Spleen (tissue), 11 donors: ENCODE data around the gene CREB3L2. TPM values are rescaled to one million over a fixed set of nuclear protein-coding genes. Genes with fewer than 3 reads are reported as not detected.

Source experiments
- DNase-seq: peaks from one replicate; pipeline ENCODE4 v3.0.0-alpha.2; 2020
- H3K27ac ChIP-seq, 8 donors: fragments of 200-600 bp; sonication (generic) in 7 of 8; 1 replicate in 4 of 8; 2 replicates in 4 of 8; pipeline versions ENCODE4 v1.5.0 to v1.8.0; 2016 to 2021; ENCODE audit warnings: inconsistent platforms in 4 of 8, mild to moderate bottlenecking in 4 of 8, moderate library complexity in 1 of 8
- H3K27me3 ChIP-seq, 7 donors: fragments of 200-600 bp; sonication (generic) in 6 of 7; replicated peaks in 1 of 7; 1 replicate in 4 of 7; 2 replicates in 3 of 7; pipeline versions ENCODE4 v1.5.0 to v1.8.0; 2016 to 2021; ENCODE audit warnings: inconsistent platforms in 3 of 7, mild to moderate bottlenecking in 1 of 7
- H3K36me3 ChIP-seq, 6 donors: fragments of 200-600 bp; sonication (generic) in 5 of 6; 1 replicate in 4 of 6; 2 replicates in 2 of 6; pipeline versions ENCODE4 v1.5.0 to v1.8.0; 2016 to 2021; ENCODE audit warnings: inconsistent platforms in 2 of 6
- H3K4me1 ChIP-seq, 6 donors: fragments of 200-600 bp; sonication (generic) in 5 of 6; 1 replicate in 3 of 6; 2 replicates in 3 of 6; pipeline versions ENCODE4 v1.5.0 to v1.8.0; 2016 to 2021; ENCODE audit warnings: inconsistent platforms in 3 of 6
- H3K4me3 ChIP-seq, 8 donors: fragments of 200-600 bp; sonication (generic) in 7 of 8; 1 replicate in 4 of 8; 2 replicates in 4 of 8; pipeline versions ENCODE4 v1.5.0 to v1.8.0; 2016 to 2021; ENCODE audit warnings: inconsistent platforms in 4 of 8, mild to moderate bottlenecking in 4 of 8, moderate library complexity in 2 of 8
- H3K9me3 ChIP-seq, 8 donors: fragments of 200-600 bp; sonication (generic) in 7 of 8; 1 replicate in 4 of 8; 2 replicates in 4 of 8; pipeline versions ENCODE4 v1.5.0 to v1.8.0; 2016 to 2021; ENCODE audit warnings: inconsistent platforms in 4 of 8
- CTCF ChIP-seq, 11 experiments: fragments of 200-600 bp in 7 of 11; fragments of 450-650 bp in 4 of 11; sonication (generic) in 4 of 11; IDR thresholded peaks in 8 of 11; conservative IDR thresholded peaks in 3 of 11; 1 replicate in 7 of 11; 2 replicates in 4 of 11; pipeline versions ENCODE4 v1.4.0 to v1.8.0; 2016 to 2021; ENCODE audit warnings: antibody characterized with exemption in 11 of 11, inconsistent platforms in 4 of 11, mild to moderate bottlenecking in 1 of 11
- POLR2A ChIP-seq, 3 donors: fragments of 450-650 bp; IDR thresholded peaks; one replicate each; pipeline ENCODE4 v1.5.1; 2017; ENCODE audit warnings: antibody characterized with exemption in 3 of 3, mild to moderate bottlenecking in 1 of 3
- POLR2AphosphoS5 ChIP-seq, 3 donors: sonication (generic); formaldehyde crosslinking; IDR thresholded peaks; one replicate each; pipeline ENCODE4 v1.5.1; 2017; ENCODE audit warnings: antibody characterized with exemption in 3 of 3
- WGBS, 5 donors: extraction: QIAGEN DNeasy Blood & Tissue Kit in 3 of 5; methylation state at CpG; one replicate each; pipeline versions ENCODE4 v1.1.5 to v1.1.7; 2013 to 2018; 5-methylcytosine and 5-hydroxymethylcytosine counted together
- intact Hi-C: fragments of 100-400 bp; cut with DNase I; formaldehyde crosslinking; loops from one replicate; pipeline ENCODE4 v1.15.0; 2023; ENCODE audit warnings: low total_unique reads
- polyA plus RNA-seq, 3 donors: library from polyadenylated mRNA; stranded (reverse); fragments of 200-250 nt; gene quantifications; one replicate each; pipeline ENCODE4 v1.2.1, GENCODE V29; 2013
- total RNA-seq, 7 donors: library from RNA; depleted of rRNA in 3 of 7; stranded (reverse); fragments of >200 nt in 3 of 7; fragmentation: NEBNext Ultra II Directional in 4 of 7; extraction: Animal tissue kit (Norgen Biotek cat#: 25700) in 4 of 7; gene quantifications; one replicate each; pipeline versions ENCODE4 v1.1.0 to v1.2.1, GENCODE V29; 2016 to 2021
- donor health status: healthy with polysubstance abuse.
- donor health status: DM: no; HTN: no; CAD: no; lungs with moderate emphysema.
- donor health status: DM: no; HTN: no; CAD: no.
- donor health status: Bipolar disorder and iron deficiency.
- donor health status: healthy.
- donor health status: DM: no; HTN: no; CAD: no.
- donor health status: DM: yes; HTN: yes; CAD: no.

CREB3L2 gene
- total and polyA plus RNA-seq, 10 donors, result 3.5 to 68.4 (median 42.4) TPM

- 56 to 65% (median 62%) methylated on average over 4 of the region's 4 CpGs for WGBS, 5 donors
- intact Hi-C loops, result loop anchor here (5.0 to 10.0 kb wide), 2 partner anchors 60 to 732 kb away; no protein-coding TSS in a partner anchor
These were observed 3.0 kb upstream of the CREB3L2 start for GRCh38 chr7:138004936-138005335.

GRCh38 chr7:138004046-138004445 lies 2.2 kb upstream of the CREB3L2 start:
- Histone ChIP-seq H3K9me3 (no peaks in the 10 kb centered on the region), H3K27ac (no peak overlapping the region), H3K4me3 (no peak overlapping the region), H3K36me3 (no peaks in the 10 kb centered on the region), H3K4me1 (peaks cover 14 to 41% (median 30%) of the 10 kb centered on the region in 6 donors), H3K27me3 (no peaks in the 10 kb centered on the region)
- no peak for DNase-seq
- intact Hi-C loops, result loop anchor here (5.0 to 10.0 kb wide), 2 partner anchors 59 to 733 kb away; no protein-coding TSS in a partner anchor
- TF ChIP-seq CTCF (IDR thresholded peaks at IDR 0.05 in 8 of 11, conservative IDR thresholded peaks at IDR 0.05 in 3 of 11) (no peak), POLR2AphosphoS5 (IDR thresholded peaks at IDR 0.05) (no peak)
- WGBS, 5 donors, result 77 to 84% (median 80%) methylated on average over 4 of the region's 4 CpGs

More at GRCh38 chr7:138004936-138005335, 3.0 kb upstream of the CREB3L2 start:
- no peak for DNase-seq
- TF ChIP-seq POLR2AphosphoS5 (IDR thresholded peaks at IDR 0.05), result no peak
- TF ChIP-seq CTCF (IDR thresholded peaks at IDR 0.05 in 8 of 11, conservative IDR thresholded peaks at IDR 0.05 in 3 of 11), result no peak
- TF ChIP-seq POLR2A (IDR thresholded peaks at IDR 0.05), result no peak
- Histone ChIP-seq H3K36me3 (no peaks in the 10 kb centered on the region), H3K4me3 (no peak overlapping the region), H3K27me3 (no peaks in the 10 kb centered on the region), H3K27ac (no peak overlapping the region), H3K4me1 (peaks cover 9 to 35% (median 25%) of the 10 kb centered on the region in 6 donors), H3K9me3 (no peaks in the 10 kb centered on the region)

- H3K4me3 ChIP-seq, result peak overlapping the region in 2 of 8 donors; percentile 75 to 92
- 44 to 70% (median 50%) methylated on average over 6 of the region's 6 CpGs for WGBS, 5 donors
- intact Hi-C loops, result loop anchor here (5.0 to 10.0 kb wide), 2 partner anchors 58 to 734 kb away; no protein-coding TSS in a partner anchor
- no peak for DNase-seq
- H3K4me1 ChIP-seq, result peaks cover 21 to 46% (median 30%) of the 10 kb centered on the region in 6 donors
- H3K36me3 ChIP-seq, result peaks cover 0 to 4% (median 0%) of the 10 kb centered on the region in 6 donors
- no peak for TF ChIP-seq POLR2AphosphoS5 (IDR thresholded peaks at IDR 0.05)
- no peak for TF ChIP-seq POLR2A (IDR thresholded peaks at IDR 0.05)
- no peak for TF ChIP-seq CTCF (IDR thresholded peaks at IDR 0.05 in 8 of 11, conservative IDR thresholded peaks at IDR 0.05 in 3 of 11)
- no peaks in the 10 kb centered on the region for H3K27me3 ChIP-seq
- no peaks in the 10 kb centered on the region for H3K9me3 ChIP-seq
- H3K27ac ChIP-seq, result peak overlapping the region in 5 of 8 donors; percentile 6 to 95 (median 91)
These were observed 923 bp upstream of the CREB3L2 start for GRCh38 chr7:138002828-138003189.

GRCh38 chr7:138002096-138002827 lies 376 bp upstream of the CREB3L2 start:
- Histone ChIP-seq H3K9me3 (no peaks in the 10 kb centered on the region), H3K36me3 (peaks cover 0 to 4% (median 0%) of the 10 kb centered on the region in 6 donors), H3K27me3 (no peaks in the 10 kb centered on the region), H3K27ac (peak overlapping the region; percentile 79 to 95 (median 90)), H3K4me3 (peak overlapping the region; percentile 75 to 99 (median 90)), H3K4me1 (peaks cover 21 to 51% (median 31%) of the 10 kb centered on the region in 6 donors)
- WGBS, 5 donors, result 3% methylated on average over 26 to 28 of the region's 28 CpGs
- DNase-seq, result peak; percentile 98
- TF ChIP-seq POLR2AphosphoS5 (IDR thresholded peaks at IDR 0.05) (peak in 1 of 3 donors; percentile 51), CTCF (IDR thresholded peaks at IDR 0.05 in 8 of 11, conservative IDR thresholded peaks at IDR 0.05 in 3 of 11) (peak; percentile 89 to 98 (median 94)), POLR2A (IDR thresholded peaks at IDR 0.05) (peak in 1 of 3 donors; percentile 11)
- intact Hi-C loops, result loop anchor here (5.0 to 10.0 kb wide), 2 partner anchors 57 to 735 kb away; no protein-coding TSS in a partner anchor
